ENCODE measurements around the gene PDE9A.
"Not testable (repeated sequence)": the region's sequence is repeated elsewhere in the genome, so short reads cannot be mapped to it uniquely, and the experiment has no call there.

Gene PDE9A

DNA sequence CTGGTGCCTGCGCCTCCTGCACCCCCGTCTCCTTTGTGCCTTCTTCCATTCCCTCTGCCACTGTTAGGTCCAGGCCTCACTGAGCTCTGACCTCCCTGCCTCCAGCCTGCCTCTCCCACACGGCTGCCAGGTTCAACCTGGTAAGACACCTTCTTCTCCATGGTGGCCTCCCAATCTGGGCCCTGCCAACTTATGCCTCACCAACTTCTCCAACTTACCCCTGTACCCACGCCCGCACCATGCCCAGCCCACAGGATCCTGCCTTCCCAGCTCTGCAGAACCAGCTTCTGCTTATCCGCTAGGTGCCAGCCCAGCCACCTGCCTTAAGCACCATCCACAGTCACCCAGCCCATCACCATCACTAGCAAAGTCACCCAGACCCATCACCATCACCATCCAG is 37.2 kb downstream of the PDE9A start:
- peak; percentile 2 for DNase-seq

- DNase-seq: peak; percentile 6
Measured at GRCh38 chr21:42691901-42692559, 38.6 kb downstream of the PDE9A start.

- DNase-seq: no peak
Measured at GRCh38 chr21:42692688-42693087, 39.3 kb downstream of the PDE9A start.

- DNase-seq: peak; percentile 7
Measured at GRCh38 chr21:42694751-42695696, 41.6 kb downstream of the PDE9A start.

DNA sequence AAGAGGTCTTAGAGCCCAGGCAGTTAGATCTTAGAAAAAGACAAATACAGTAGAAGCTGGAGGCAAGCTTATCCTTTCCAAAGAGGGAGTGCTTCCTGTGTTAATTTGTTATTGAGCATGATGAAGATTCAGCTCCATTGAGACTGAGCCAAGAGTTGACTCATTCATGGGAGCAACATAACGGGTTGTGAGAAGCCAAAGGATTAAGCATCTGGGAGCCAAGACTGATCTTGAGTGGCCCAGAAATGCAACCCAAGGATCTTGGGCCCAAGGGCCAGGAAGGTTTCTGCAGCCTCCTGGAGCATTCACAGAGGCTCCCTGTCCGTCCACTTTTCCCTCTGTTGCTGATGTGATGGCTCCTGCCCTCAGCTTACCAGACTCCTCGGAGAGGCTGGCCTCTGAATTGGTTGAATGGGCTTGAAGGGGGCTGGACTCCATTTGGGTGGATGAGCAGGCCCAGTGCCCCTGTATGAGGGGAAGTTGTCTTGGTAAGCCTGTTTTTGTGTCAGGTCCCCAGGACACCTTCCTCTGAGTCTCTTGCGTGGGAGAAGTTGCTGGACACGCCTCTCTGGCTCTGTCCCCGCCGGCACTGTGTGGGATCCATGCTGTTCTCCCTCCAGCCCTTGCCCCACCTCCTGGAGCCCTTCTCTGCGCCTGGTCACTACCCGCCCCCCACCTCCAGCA is 42.4 kb downstream of the PDE9A start:
- peak; percentile 13 for DNase-seq

DNA sequence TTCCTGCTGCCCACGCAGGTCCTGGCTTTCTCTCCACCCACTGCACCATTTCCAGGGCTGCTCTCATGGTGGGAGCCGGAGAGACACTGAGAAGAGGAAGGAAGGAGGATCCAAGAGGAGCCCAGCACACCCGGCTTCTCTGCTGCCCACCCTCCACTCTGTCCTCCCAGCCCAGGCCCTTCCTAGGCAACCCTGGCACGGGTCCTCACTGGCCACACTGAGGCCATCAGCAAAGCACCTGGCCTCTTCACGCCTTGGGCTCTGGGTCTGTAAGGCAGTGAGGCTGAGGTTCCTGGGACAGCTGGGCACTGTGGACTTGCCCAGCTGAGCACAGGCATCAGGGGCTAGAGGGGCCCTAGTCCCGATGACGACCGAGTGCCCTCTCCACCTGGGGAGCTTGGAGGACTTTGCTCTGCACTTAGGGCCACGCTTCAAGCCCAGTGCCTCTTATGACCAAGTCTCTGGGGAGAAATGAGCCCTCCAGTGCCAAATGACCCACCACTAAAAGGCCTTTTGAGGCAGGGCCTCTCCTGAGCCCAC is 43.1 kb downstream of the PDE9A start:
- DNase-seq: peak; percentile 8

- no peak for DNase-seq
Measured at GRCh38 chr21:42698733-42699132, 45.3 kb downstream of the PDE9A start.

GRCh38 chr21:42699196-42699595 is 45.8 kb downstream of the PDE9A start:
- peak; percentile 7 for DNase-seq

- DNase-seq: no peak
Measured at GRCh38 chr21:42701706-42702456, 48.5 kb downstream of the PDE9A start.

GRCh38 chr21:42702720-42703119 is 49.3 kb downstream of the PDE9A start:
- DNase-seq: peak; percentile 1

GRCh38 chr21:42703136-42703908 is 49.9 kb downstream of the PDE9A start:
- DNase-seq: peak; percentile 3

GRCh38 chr21:42703965-42704364 is 50.5 kb downstream of the PDE9A start:
- DNase-seq: no peak

- DNase-seq: no peak
Measured at GRCh38 chr21:42704861-42705260, 51.4 kb downstream of the PDE9A start.

DNA sequence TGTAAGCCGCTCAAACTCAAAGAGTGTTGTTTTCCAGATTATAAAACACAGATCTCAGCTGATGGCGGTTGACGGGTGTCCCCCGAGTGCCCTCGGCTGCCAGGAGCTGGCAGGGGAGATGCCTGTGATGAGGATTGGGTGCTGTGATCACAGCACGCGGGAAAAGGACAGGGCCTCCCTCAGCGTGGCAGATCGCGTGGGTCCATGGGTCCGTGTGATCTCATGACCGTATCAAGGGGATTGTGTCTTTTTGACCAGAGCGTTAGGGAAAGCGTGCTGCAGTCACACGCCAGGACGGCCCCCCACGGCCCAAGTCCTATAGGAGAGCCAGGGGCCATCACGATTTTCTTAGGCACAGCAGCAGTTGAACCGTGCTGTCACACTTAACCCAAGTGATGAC is 51.9 kb downstream of the PDE9A start:
- no peak for DNase-seq

DNA sequence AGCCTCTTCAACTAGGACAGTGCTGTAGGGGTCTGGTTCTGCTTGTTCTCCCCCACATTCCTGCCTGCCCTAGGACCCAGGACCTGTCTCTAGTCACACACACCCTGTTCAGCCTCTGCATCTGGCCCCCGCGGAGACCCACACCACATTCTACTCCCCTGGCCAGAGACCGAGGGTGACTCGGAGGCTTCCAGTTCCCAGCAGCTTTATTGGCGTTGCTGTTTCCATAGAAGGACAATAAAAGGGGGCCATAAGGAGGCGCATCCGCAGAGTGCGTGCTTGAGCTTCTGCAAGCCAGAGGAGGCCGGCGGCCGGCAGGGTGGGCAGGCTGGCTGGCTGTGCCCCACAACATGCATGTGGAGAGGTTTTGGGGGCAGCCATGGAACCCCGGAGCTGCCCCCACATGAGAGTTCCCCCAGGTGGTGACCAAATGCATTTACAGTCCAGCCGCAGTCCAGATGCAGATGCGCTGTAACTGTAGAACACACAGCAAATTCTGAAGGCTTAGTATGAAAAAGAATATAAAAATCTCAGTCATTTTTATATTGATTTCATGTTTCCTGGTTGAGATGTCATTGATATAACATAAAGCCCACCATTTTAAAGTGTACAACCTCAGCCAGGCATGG is 52.4 kb downstream of the PDE9A start:
- DNase-seq: no peak

DNA sequence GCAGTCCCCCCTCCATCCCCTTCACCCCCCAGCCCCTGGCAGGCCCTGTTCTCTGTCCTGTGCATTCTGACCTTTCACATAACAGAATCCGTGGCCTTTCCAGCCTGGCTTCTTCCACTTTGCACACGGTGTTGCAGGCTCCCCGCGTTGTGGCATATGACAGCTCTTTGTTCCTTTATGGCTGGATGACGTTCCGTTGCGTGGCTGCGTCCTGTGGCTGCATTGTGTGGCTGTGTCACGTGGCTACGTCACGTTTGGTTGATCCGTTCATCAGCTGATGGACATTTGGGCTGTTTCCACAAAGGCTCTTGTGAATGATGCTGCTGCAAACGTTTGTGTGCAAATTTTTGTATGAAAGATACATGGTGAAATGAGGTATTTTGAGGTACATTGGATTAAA is 53.3 kb downstream of the PDE9A start:
- no peak for DNase-seq

DNA sequence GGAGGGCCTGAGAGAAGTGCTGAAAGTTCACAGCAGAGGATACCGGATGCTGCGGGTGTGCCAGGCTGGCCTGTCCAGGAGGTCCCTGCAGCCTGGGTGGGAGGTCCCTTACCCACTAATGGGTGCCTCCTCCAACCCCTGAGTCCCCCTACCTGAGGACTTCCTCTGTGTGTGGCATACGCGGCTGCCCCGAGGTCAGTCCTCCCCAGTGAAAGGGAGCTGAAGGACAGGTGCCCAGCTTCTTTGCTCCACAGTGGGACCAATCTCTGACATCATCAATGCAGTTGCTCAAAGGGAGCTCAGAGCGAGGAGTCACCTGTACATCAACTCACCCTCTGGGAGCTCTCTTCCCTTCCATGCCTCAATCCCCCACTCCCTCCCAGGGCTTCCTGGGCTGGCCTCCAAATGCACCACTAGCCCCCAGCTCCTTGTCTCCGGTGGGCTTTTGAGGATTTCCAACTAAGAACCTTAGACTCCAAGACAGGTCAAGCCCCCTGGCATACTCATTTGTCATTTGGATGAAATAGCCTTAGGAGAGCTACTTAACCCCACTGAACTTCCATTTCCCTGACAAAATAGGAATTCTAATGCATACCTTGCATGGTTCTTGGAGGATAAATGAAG is 53.9 kb downstream of the PDE9A start:
- no peak for DNase-seq

DNA sequence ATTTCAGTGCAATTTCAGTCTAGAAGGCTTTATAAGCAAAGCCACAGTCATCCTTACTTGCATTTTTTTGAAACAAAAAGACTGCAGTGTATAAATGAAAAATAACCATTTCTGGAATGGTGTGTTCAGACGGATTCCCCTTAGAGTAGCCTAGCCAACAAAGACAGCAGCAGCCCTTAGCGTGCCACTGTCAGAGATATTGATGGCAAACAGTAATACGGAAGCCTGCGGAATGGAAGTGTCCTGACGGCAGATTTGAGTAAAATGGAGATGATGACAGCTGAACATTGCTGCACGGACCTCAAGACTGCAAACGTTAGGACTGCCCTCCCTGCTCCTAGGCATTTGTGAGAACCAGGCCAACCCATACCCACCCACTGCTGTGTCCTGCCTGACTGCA is 54.7 kb downstream of the PDE9A start:
- no peak for DNase-seq

DNA sequence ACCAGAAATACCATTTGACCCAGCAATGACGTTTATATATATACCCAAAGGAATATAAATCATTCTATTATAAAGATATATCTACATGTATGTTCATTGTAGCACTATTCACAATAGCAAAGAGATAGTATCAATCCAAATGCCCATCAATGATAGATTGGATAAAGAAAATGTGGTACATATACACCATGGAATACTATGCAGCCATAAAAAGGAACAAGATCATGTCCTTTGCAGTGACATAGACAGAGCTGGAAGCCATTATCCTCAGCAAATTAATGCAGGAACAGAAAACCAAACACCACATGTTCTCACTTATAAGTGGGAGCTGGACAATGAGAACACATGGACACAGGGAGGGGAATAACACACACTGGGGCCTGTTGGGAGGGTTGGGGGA is 55.5 kb downstream of the PDE9A start:
- DNase-seq: not testable (repeated sequence)

- DNase-seq: no peak
Measured at GRCh38 chr21:42711667-42712066, 58.2 kb downstream of the PDE9A start.

GRCh38 chr21:42715427-42715826 is 62.0 kb downstream of the PDE9A start:
- not testable (repeated sequence) for DNase-seq

Data from right hindlimb (tissue), 1 donor.